GM12801 (cell line): ENCODE measurements around the gene TNFRSF18.

ENCODE experiments used
- CTCF ChIP-seq: IDR thresholded peaks from one replicate; pipeline ENCODE4 v1.5.1; 2011; ENCODE audit warnings: control low read depth; ENCODE audit not compliant: insufficient read length; ENCODE audit errors: extremely low read depth

The TNFRSF18 gene

GRCh38 chr1:1243266-1243660 is 36.9 kb upstream of the TNFRSF18 start:
- TF ChIP-seq CTCF, result no peak

GRCh38 chr1:1242461-1243265 is 36.3 kb upstream of the TNFRSF18 start:
- no peak for TF ChIP-seq CTCF

- no peak for TF ChIP-seq CTCF
These were observed 35.3 kb upstream of the TNFRSF18 start for GRCh38 chr1:1241588-1242219.

- no peak for TF ChIP-seq CTCF
These were observed 34.6 kb upstream of the TNFRSF18 start for GRCh38 chr1:1240822-1241587.

- no peak for TF ChIP-seq CTCF
These were observed 33.9 kb upstream of the TNFRSF18 start for GRCh38 chr1:1240348-1240732.

GRCh38 chr1:1239614-1240347 is 33.4 kb upstream of the TNFRSF18 start:
- TF ChIP-seq CTCF, result no peak

GRCh38 chr1:1239227-1239613 is 32.8 kb upstream of the TNFRSF18 start:
- no peak for TF ChIP-seq CTCF
